ENCODE measurements around the gene KL.

- TF ChIP-seq MYC (IDR thresholded peaks at IDR 0.05; ENCODE audit: insufficient read depth, insufficient read length, insufficient replicate concordance, low read length, severe bottlenecking) (no peak), MAX (IDR thresholded peaks at IDR 0.05; ENCODE audit: low read depth, low read length) (no peak), POLR2AphosphoS5 (IDR thresholded peaks at IDR 0.05; ENCODE audit: low read length) (0 out of 2 replicates have a peak, but pooled peaks have one; percentile 23), CTCF (IDR thresholded peaks at IDR 0.05 in 2 of 3, conservative IDR thresholded peaks at IDR 0.05 in 1 of 3; ENCODE audit: control insufficient read depth in 2 of 3, extremely low read depth in 1 of 3, insufficient read depth in 1 of 3, low read depth in 3 of 3, low read length in 3 of 3) (no peak), POLR2A (IDR thresholded peaks at IDR 0.05; ENCODE audit: low read depth, low read length) (no peak; the same call in 1 of the 2 replicates), CBX5 (IDR thresholded peaks at IDR 0.05; ENCODE audit: low read depth) (no peak; the same call in 1 of the 2 replicates), SUZ12 (IDR thresholded peaks at IDR 0.05; ENCODE audit: unreplicated experiment) (no peak), MTA3 (IDR thresholded peaks at IDR 0.05; ENCODE audit: borderline replicate concordance, low read length) (no peak), EZH2 (IDR thresholded peaks at IDR 0.05; ENCODE audit: borderline replicate concordance, control insufficient read depth, low read depth, low read length) (no peak), RELB (IDR thresholded peaks at IDR 0.05; ENCODE audit: low read depth) (no peak), SREBF2 (IDR thresholded peaks at IDR 0.05; ENCODE audit: low read length) (no peak)
Measured at GRCh38 chr13:33033051-33033812, 17.0 kb downstream of the KL start.

Data from GM12878 (cell line).